Hematopoietic multipotent progenitor cell treated with erythropoietin and hydrocortisone succinate and interleukin-3 and kit ligand, for 15 days (in vitro differentiated cells): Measurements from ENCODE around the gene AGBL1.

Source experiments
- DNase-seq: peaks from one replicate; pipeline ENCODE4 v3.0.0-alpha.2; 2015; ENCODE audit warnings: low spot score

The AGBL1 gene

GRCh38 chr15:86711476-86711875 is 631.8 kb downstream of the AGBL1 start:
- no peak for DNase-seq

- DNase-seq, result no peak
These were observed 634.6 kb downstream of the AGBL1 start for GRCh38 chr15:86714241-86714640.

GRCh38 chr15:86725628-86726027 is 646.0 kb downstream of the AGBL1 start:
- no peak for DNase-seq

GRCh38 chr15:86735247-86736040 is 655.8 kb downstream of the AGBL1 start:
- no peak for DNase-seq

DNA sequence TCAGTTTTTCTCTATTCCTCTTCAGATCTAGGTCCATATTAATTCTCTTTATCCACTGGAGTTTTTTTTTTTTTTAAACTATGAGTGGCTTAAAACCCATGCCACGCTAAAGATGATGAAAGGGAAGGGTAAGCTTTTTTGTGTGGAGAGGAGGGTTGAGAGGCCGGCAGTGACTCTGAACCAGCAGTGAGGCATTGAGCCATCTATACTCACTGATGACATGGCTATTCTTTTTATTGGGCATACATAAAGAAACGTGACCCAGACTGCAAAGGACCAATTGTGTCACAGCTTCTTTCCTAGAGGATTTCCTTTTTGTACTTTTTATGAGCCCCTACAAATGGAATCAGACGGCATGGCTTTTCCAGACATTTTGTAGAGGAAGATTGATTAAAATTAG is 662.2 kb downstream of the AGBL1 start:
- no peak for DNase-seq

DNA sequence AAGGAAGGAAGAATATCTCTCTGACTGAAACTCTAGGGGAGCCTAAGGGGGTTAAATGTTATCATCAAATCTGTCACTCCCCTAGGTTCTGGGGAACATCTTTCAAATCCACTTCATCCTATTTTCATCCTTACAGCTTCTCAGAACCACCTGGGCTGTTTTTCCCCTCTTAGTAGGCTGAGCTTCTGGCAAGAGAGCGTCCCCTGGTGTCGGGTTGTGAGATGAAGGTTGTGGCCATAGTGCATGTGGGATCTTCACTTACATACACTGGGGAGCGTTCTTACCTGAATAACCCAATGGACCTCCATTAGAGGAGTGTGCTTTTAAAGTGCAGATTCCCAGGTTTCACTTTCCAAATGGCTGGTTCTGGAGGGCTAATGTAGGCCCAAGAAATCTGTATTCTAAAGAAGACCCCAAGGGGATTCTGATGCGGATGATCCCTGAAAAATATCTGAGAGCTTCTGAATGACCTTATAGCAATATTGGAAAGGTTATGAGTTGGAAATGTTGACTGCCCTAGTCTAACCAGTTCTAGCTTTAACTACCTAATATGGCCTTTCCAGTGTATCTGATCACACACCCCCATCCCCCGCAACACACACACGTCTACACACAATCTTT is 663.7 kb downstream of the AGBL1 start:
- DNase-seq, result no peak

DNA sequence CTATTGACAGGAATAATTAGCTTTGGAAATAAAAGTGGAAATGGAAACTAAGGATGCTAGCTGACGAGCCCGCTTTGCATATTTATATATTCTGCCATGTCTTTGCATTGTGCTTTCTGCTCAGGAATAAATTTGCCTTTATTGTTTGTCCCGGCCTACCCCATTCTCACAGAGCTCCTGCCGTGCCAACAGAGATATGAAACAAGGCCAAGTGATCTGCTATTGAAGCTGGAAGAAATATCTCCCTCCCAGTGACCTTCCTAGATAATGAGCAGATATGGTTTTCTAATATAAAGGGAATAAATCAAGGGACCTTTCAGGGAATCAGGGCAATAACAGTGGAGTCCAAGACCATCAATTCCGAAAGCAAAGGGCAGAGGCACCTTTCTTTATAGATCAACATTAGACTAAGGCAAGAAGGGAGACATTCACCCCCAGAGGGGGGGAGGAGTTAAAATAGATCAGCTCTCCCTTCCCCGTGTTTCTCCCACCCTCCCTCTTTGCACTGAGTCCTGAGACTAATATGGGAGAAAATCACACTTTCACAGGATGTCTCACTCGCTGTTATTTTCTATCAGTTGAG is 664.6 kb downstream of the AGBL1 start:
- no peak for DNase-seq

GRCh38 chr15:86751116-86751515 is 671.4 kb downstream of the AGBL1 start:
- DNase-seq, result no peak

GRCh38 chr15:86754846-86755245 is 675.2 kb downstream of the AGBL1 start:
- DNase-seq, result no peak

DNA sequence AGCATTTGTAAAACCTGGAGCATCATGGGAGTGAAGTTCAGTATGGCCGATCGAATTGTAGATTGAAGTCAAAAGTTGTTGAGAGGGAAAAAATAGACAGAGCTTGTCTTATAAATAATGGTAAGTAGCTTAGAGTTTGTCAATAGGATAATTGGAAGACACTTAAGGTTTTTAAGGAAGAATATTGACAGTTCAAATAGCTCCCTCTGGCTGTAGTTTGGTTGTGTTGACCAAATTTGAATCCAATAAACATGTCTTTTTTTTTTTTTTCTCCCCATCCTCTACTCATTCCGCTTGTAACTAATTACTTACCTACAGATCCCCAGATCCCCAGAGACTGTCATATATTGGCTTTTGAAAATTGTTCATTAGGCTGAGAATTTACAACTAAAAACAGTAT is 677.0 kb downstream of the AGBL1 start:
- DNase-seq, result no peak

GRCh38 chr15:86759800-86760523 is 680.3 kb downstream of the AGBL1 start:
- no peak for DNase-seq

GRCh38 chr15:86762874-86763273 is 683.2 kb downstream of the AGBL1 start:
- no peak for DNase-seq

GRCh38 chr15:86764021-86764420 is 684.4 kb downstream of the AGBL1 start:
- no peak for DNase-seq

DNA sequence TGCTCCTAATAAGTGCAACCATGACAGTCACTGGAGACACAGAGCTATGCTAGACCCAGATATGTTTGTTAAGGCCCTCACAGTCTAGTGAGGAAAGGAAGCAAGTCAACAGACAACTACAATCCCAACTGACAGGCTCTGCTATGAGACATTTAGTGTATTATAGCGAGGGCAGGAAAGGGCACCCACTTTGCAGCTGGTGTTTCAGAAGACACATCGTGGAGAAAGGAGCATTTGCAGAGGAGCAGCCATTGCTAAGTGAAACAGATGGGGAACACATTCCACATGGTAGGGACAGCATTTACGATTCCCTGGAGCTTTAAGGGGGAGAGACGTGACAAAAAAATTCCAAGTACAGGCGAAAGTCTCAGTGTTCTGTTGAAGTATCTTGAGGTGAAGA is 685.6 kb downstream of the AGBL1 start:
- DNase-seq, result no peak

- DNase-seq, result no peak
These were observed 692.8 kb downstream of the AGBL1 start for GRCh38 chr15:86772369-86773059.

- DNase-seq, result no peak
These were observed 694.1 kb downstream of the AGBL1 start for GRCh38 chr15:86773736-86774135.

- no peak for DNase-seq
These were observed 696.5 kb downstream of the AGBL1 start for GRCh38 chr15:86776145-86776544.

- no peak for DNase-seq
These were observed 716.9 kb downstream of the AGBL1 start for GRCh38 chr15:86796521-86796920.

DNA sequence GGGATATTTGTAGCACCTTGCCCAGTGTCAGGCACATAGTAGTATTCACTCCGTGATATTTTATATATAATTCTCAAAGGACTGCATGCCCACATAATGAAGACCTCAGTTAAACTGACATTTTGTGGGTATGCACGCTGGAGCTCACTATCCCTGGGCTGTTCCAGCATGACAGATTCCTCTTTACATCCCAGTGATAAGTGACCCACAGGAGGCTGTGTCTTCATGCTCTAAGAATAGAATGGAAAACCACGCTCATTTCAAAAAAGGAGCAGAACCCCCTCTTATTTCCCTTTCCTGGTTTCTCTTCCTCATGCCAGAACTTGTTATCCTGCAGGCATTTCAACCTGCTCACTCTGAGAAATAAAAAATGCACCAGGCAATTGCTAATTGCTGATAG is 717.5 kb downstream of the AGBL1 start:
- DNase-seq, result no peak

GRCh38 chr15:86799226-86799625 is 719.6 kb downstream of the AGBL1 start:
- no peak for DNase-seq

GRCh38 chr15:86802244-86802643 is 722.6 kb downstream of the AGBL1 start:
- no peak for DNase-seq

DNA sequence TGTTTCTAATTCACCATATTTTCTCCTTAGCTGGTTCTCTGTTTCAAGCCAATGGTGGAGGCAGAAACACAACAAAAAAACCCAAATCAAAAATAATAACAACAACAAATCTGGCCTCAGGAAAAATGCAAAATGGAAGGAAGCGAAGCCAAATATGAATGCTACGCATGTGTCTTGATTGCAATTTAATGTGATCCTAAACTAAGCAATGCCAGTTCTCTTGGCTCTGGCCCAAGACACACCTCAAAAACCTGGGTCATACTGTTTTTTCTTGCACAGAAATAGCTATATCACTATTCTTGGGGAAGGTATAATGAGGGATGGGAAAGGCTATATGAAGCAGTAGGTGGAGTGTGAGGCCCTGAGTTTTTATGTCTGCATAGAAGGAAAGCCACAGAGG is 724.7 kb downstream of the AGBL1 start:
- no peak for DNase-seq
